Stimulated activated CD8-positive, alpha-beta memory T cell treated with anti-CD3 and anti-CD28 coated beads, Interleukin-7, amount 100 ng/mL, for 24 hours (primary cell): ENCODE measurements around the gene GSTA3.
"Not testable (repeated sequence)": the region's sequence is repeated elsewhere in the genome, so short reads cannot be mapped to it uniquely, and the experiment has no call there.

Experiments
- DNase-seq: peaks from one replicate; pipeline ENCODE4 v3.0.0-alpha.2; 2020; ENCODE audit warnings: low read depth

GSTA3 gene

GRCh38 chr6:52858416-52858815, 51.1 kb downstream of the GSTA3 start:
- no peak for DNase-seq

DNA sequence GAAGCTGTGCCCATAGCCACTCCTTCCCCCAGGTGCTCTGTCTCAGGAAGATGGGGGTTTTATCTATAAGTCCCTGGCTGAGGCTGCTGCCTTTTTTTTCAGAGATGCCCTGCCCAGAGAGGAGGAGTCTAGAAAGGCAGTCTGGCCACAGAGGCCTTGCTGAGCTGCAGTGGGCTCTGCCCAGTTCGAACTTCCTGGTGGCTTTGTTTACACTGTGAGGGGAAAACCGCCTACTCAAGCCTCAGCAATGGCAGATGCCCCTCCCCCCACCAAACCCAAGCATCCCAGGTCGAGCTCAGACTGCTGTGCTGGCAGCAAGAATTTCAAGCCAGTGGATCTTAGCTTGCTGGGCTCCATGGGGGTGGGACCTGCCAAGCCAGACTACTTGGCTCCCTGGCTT, 53.4 kb downstream of the GSTA3 start:
- not testable (repeated sequence) for DNase-seq

DNA sequence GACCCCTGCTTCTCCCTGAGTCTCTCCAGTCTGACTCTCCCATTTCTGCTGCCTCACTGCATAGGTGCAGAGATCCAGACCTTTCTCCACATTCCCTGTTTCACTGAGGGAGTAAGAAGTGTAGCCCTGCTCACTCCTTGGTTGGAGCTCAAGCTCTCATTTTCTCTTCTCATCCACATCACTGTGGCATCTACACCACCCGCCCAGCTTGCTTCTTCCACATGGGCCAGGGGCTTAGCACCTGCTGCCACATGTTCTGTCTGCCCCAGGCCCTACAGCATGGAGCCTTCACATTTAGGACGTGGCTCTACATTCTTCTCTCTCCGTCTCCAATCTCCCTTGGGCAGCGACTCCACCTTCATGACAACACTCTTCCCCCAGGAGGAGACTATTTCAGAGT, 60.4 kb downstream of the GSTA3 start:
- no peak for DNase-seq
